ENCODE measurements around the gene NT5DC1.

DNA sequence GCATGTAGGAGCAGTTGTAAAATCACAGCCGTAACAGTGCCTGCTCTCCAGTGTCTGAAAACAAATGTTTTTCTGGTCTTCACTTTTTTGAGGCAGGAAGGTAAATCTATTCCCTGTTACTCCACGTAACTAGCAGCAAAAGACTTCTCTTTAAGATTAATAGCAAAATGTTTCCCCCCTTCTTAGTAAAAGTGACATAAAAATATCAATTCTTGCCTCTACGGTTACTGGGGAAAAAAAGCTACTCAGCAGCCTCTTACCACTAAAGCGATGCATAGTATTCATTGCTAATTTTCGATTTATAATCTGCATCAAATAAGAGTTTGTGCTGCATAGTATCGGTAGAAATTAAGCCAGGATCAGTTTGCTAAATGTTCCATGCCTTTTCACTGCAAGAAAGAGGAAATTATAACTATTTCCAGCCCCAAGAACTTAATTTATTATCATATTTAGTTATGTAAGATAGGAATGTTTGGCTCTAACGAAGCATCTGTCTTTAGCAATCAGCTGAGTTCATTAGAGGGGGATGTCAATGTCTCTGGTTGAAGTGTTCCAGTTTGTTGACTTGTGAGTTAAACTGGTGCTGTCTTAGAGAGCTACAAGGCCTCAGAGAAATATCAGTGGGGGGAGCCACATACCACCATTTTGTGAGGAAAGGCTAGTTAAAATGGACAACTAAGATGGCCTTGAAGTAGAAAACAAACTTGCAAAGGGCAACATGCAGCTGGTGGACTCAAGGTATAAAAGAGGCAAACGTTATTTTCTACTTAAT lies 179.7 kb downstream of the NT5DC1 start:
- TF ChIP-seq POLR2A (IDR thresholded peaks at IDR 0.05) = no peak
- TF ChIP-seq, protein P1, sequence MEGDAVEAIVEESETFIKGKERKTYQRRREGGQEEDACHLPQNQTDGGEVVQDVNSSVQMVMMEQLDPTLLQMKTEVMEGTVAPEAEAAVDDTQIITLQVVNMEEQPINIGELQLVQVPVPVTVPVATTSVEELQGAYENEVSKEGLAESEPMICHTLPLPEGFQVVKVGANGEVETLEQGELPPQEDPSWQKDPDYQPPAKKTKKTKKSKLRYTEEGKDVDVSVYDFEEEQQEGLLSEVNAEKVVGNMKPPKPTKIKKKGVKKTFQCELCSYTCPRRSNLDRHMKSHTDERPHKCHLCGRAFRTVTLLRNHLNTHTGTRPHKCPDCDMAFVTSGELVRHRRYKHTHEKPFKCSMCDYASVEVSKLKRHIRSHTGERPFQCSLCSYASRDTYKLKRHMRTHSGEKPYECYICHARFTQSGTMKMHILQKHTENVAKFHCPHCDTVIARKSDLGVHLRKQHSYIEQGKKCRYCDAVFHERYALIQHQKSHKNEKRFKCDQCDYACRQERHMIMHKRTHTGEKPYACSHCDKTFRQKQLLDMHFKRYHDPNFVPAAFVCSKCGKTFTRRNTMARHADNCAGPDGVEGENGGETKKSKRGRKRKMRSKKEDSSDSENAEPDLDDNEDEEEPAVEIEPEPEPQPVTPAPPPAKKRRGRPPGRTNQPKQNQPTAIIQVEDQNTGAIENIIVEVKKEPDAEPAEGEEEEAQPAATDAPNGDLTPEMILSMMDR (IDR thresholded peaks at IDR 0.05) = no peak
